G401 (cell line): ENCODE measurements around the gene COG6. TPM values are rescaled to one million over a fixed set of nuclear protein-coding genes. Genes with fewer than 3 reads are reported as not detected.

Experiments
- total RNA-seq: library from RNA; depleted of rRNA; stranded (reverse); fragments of >200 nt; shearing (Covaris generic); gene quantifications from 2 replicates; pipeline ENCODE4 v1.2.3, GENCODE V29; 2014; rRNA removed

Gene COG6
- total RNA-seq, 1 experiment from 2014 or later: 27.3 TPM

Other genes starting within 250 kb of the COG6 start
- gene LHFPL6, start 52.5 kb upstream of the COG6 start, total RNA-seq: not detected in 2 replicates